Activated T-helper 1 cell treated with Interleukin-2 at 50 U/mL for 16 hours (primary cell): ENCODE measurements around the gene GAREM2.
"Not testable (repeated sequence)": the region's sequence is repeated elsewhere in the genome, so short reads cannot be mapped to it uniquely, and the experiment has no call there.

Source experiments
- DNase-seq: peaks from one replicate; pipeline ENCODE4 v3.0.0-alpha.2; 2020; ENCODE audit warnings: low read depth

GAREM2 gene

DNA sequence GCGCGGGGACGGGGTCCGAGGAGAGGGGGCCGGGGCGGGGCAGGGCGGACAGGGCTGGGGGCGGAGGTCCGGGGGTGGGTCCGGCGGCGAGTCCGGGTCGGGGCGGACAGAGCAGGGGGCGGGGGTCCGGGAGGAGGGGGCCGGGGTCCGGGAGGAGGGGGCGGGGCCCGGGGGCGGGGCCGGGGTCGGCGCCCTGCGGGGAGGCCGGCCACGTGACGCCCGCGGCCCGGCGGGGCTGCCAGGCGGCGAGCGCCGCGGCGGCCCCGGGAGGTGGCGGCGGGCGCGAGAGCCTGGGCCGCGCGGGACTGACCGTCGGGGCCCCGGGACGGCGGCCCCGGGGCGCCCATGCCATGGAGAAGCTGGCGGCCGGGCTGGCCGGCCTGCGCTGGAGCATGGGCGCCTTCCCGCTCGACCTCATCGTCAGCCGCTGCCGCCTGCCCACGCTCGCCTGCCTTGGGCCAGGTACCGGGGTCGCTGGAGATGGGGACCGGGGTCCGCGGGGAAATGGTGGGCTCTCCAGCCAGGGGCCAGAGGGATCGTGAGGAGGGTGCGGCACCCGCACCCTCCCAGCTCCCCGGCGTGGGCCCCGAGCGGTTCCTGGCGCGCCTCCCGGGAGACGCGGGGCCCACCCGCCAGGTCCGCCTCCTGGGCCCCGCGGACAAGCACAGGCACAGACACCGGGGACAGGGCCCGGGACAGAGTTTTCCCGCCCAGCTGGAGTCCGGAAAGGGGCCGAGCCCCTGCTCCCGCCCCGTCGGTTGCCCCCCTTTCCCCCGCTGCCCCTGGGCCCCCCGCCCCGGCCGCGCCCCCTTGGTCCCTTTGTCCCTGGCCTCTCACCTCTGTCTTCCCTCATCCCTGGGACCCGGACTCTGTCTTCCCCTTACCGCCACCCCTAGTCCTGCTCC is at the start of gene GAREM2:
TSS of gene GAREM2 (plus strand) at position 218 of the 905 bp plus-strand sequence. CDS start at position 351, 133 bp downstream.
- DNase-seq = no peak

DNA sequence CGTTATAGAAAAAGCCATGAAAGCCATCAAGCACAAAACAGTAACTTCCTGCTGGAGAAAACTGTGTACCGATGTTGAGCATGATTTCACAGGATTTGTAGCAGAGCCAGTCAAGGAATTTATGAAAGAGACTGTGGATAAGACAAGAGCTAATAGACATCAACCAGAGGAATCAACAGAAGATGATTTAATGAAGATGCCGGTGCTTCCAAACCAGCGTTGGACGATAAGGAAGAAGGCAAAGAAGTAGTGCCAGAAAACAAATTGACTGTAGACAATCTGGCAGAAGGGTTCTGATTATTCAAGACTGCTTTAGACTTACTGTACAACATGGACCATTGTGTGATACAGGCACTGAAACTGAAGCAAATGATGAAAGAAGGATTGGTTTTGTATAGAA is 49.5 kb upstream of the GAREM2 start:
- no peak for DNase-seq

DNA sequence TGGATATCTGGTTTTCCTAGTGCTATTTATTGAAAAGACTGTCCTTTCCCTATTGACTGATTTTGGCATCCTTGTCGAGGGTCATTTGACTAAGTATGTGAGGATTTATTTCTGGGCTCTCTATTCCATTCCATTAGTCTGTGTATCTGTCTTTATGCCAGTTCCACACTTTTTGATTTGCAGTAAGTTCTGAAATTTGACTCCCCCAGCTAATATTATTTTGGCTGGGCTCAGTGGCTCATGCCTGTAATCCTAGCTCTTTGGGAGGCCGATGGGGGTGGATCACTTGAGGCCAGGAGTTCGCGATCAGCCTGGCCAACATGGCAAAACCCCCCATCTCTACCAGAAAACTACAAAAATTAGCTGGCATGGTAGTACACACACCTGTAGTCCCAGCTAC is 46.8 kb upstream of the GAREM2 start:
- DNase-seq = no peak

DNA sequence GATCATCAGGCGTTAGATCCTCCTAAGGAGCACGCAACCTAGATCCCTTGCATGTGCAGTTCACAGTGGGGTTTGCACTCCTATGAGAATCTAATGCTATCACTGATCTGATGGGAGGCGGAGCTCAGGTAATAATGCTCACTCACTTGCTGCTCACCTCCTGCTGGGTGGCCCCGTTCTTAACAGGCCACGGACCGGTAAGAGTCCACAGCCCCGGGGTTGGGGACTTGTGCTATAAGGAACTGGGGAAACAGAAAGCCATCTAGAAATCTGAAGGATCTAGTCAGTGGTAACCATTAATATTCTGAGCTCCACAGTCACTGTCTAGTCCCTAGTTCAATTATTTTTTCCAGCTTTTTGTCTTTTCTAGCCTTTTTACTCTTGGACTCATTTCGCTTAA is 44.7 kb upstream of the GAREM2 start:
- no peak for DNase-seq

DNA sequence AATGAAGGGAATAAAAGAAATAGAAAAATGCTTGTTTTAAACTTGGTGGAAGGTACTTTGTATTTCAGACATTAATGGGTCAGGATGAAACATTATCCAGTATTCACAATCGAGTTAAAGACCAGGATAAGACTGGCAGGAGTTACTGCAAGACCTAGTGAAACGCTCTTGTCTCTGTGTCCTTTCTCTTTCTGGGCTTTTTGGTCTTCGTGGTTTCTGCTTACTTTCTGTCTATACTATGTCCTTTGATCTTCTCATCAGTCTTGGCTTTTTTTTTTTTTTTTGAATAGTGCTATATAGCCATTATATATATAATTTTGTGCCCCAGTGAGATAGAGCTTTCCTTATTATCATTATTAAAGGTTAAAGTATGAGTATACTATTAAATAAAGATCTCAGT is 42.1 kb upstream of the GAREM2 start:
- no peak for DNase-seq

DNA sequence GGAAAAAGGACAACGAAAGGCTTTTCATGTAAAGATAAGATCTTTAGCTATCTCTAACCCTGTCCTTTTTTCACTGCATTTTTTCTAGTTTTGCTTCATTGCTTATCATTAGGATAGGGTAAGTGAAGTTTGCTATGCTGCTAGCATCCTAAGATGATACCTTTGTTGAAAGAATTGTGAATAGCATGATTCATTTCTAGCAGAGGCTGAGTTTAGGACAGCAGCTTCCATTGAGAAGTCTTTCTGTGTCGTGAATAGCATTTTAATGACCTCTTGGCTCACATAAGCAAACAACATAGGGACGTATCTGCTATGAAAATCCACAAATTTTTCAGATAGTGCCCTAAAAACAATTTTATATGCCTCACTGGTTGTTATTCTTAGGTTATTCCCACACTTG is 36.4 kb upstream of the GAREM2 start:
- no peak for DNase-seq

DNA sequence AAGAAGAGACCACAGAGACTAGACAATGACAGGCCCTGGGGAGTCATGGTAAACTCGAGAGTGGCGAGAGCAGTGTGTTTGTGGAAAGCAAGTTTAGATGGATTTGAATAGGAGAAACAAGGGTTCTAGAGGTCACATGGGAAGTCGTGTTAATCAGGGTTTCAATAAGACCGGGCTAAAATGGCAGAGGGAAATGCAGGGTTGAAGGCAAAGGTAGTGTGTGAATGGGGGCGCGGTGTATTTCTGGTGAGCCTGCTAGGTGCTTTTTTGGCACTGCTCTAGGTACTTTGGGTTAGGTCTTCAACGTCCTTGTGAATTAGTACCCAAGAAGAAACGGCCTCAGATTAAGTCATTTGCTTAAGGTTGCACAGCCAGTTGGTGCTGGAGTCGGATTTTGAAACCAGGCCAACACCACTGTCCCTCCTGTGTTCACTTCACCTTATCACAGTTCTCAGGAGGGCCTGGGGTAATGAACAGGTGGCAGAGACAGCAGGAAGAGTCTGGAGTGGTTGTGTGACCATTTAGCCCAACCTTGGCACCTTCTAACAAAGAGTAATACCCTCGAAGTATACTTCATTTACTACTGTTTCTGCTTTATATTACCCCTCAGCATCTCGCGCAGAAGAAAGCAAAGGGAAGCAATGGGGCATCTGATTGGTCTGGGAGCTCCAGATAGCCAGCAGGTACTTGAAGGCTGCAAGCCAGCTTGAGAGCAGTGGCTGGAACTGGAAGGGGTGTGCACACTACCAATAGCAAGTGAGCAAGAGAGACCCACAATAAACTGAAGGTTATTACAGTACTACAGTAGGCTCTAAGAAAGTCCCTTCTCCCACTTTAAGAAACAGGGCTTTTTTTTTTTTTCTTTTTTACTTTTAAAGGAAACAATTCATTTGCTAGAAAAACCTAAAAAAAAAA is 33.4 kb upstream of the GAREM2 start:
- no peak for DNase-seq

DNA sequence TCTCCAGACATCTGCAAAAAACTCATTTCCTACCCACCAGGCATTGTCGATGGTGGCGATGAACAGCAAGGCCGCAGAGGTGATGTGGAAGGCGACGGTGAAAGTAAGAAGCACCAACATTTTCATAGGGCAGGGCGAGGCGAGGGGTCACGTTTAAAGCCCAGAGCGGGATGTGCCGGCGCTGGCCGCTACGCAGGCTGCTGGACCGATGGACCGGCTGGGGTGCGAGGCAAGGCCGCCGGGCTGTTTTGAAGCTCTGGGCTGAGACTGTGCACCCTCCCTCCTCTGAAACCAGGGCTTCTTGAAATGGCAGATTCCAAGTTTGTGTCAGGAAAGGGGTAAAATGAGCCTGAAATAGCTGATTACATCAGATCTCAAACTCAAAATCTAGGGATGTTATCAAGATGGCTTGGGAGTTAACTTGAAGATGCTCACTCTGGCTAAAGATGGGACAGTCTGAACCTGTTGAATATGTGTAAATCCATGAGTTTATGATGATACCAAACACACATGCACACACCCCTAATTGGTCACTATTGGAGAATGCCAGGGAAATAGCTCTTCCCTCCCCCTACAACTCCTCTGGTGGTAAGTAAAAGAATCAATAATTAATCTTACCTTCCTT is 31.6 kb upstream of the GAREM2 start:
- DNase-seq = no peak

DNA sequence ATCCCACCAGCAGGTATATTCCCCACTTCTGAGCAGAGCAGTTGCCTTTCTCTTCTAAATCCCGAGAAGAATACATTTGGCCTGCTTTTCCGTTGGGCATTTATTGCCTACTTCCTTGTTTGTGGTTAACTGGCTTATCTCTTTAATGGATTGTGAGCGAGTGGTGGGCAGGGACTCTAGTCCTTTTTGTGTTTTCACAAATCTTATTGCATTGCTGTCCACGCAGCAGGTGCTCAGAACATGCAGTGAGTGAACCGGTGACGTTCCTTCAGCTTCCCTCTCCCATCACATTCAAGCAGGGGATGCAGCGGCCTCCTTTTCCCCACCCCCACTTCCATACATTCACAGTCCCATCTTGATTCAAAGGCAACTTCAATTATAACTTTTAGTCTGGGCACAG is 28.9 kb upstream of the GAREM2 start:
- no peak for DNase-seq

DNA sequence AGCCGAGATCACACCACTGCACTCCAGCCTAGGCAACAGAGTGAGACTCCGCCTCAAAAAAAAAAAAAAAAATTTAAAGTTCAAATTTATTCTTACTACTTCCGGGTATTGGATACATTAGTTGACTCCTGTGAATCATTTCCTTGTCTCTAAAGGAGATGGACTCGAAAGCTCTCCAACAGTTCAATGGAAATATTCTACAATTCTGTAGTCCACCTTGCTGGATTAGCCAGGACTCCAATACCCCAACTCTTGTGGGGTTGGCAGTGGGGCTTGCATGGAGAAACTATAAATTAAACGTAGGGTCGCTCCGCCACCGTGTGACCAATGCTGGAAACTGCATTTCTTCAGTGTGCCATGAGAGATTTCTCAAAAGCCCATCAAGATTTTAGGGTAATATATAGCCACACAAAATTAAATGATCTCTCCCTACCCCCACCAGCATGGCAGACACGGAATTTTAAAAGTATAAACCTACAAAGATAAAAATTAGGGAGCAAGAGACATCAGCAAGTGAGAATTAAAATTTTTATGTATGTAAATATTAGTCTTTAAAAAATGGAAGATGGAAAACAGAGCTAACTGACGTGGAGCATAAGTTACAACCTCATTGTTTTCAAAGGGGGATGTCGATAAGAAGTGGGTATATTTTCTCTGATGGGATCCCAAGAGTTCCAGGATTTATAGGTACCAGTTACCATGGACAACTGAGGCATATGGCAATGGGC is 27.8 kb upstream of the GAREM2 start:
- DNase-seq = peak; percentile 17

DNA sequence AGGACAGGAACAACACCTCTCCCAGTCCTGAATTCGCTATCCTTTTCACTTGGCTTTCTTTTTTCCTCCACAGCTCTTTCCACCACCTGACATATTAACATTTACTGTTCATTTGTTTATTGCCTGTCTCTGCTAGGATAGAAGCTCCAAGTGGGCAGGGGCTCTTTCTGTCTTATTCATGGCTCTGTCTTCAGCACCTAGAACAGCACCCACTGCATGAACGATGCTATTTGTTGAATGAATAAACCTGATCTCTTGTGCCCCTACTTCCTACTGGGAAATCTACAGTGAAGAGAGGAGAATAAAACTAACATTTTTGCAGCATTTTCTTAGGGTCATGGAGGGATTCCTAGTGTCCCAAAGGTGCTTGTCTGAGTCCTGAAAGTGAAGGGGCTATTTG is 24.4 kb upstream of the GAREM2 start:
- no peak for DNase-seq

DNA sequence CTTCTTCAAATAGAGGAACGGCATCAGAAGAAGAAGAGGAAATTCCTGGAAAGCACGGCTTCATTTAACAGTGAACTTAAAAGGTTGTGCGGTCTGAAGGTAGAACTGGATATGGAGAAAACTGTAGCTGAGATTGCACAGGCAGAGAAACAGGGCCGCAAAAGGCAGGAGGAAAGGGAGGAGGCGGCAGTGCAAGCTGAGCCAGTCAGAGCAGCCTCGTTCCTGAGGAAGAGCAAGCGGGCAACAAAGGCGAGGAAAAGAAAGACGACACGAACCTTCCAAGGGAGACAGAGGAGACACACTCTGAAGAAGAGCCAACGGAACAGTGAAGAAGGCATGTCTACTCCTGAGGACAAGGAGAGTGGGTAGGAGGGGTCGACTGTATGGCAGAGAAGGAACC is 22.6 kb upstream of the GAREM2 start:
- DNase-seq = no peak

DNA sequence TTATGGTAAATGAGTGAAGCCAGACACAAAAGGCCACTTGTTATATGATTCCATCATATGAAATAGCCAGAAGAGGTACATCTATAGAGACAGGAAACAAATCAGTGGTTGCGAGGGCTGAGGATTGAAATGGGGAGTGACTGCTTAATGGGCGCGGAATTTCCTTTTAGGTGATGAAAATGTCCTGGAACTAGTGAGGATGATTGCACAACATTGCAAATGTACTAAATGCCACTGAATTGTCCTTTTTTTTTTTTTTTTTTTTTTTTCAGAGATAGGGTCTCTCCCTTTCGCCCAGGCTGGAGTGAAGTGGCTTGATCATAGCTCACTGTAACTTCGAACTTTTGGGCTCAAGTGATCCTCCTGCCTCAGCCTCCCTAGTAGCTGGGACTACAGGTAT is 15.3 kb upstream of the GAREM2 start:
- DNase-seq = no peak

DNA sequence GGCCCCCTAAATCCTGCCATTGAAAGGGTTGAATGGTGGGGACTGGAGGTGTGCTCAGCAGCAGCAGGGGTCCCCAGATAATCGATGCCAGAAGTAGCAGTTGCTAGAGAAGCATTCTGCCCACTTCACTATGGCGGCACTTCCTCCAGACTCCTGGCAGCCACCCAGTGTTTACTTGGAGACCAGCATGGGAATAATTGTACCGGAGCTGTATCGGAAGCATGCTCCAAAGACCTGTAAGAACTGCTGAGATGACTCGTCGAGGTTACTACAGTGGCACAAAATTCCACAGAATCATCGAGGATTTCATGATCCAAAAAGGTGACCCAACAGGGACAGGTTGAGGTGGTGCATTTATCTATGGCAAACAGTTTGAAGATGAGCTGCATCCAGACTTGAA is 11.0 kb upstream of the GAREM2 start:
- no peak for DNase-seq

DNA sequence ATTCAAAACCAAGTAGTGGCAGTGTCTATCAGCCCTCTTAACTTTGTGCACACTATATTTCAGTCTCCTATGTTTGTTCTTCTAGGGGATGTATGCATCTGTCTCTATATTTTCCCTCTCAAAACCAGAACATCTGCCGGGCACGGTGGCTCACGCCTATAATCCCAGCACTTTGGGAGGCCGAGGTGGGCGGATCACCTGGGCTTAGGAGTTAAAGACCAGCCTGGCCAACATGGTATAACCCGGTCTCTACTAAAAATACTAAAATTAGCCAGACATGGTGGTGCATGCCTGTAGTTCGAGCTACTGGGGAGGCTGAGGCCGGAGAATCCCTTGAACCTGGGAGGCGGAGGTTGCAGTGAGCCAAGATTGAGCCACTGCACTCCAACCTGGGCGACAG is 9.9 kb upstream of the GAREM2 start:
- DNase-seq = no peak

DNA sequence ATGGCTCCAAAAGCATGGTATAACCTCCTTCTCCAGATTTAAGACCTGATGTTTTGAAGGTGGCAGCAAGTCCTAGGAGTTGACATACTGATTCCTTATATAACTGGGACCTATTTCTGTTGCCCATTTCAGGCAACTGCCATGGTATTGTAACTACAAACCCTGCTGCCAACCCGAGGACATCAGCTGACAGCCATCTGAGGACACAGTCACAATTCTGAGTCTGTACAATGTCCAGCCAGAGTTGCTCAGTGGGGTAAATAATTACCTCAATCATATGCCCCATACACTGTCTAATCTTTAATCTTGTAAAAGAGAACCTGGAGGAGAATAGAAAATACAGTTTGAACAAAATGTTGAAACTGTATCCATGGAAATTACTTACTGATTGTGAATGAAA is 8.7 kb upstream of the GAREM2 start:
- no peak for DNase-seq

DNA sequence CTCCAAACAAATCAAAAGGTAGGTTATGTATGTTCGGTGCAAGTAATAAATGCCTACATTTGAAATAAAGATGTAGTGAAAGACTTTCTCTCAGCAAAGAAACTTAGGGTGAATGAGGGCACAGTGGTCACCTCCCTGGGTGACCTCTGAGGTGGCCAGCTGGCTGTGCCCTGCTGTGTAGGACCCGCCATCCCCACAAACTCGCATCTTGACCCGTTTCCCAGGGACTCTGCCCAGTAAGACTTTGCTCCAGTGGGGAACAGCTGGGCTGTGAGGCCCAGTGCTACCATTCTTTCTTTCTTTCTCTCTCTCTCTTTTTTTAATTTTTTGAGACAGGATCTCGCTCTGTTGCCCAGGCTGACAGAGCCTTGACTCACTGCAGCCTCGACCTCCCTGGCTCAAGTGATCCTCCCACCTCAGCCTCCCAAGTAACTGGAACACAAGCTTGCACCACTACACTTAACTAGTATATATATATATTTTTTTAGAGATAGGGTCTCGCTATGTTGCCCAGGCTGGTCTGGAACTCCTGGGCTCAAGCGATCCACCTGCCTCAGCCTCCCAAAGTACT is 8.2 kb upstream of the GAREM2 start:
- DNase-seq = no peak

DNA sequence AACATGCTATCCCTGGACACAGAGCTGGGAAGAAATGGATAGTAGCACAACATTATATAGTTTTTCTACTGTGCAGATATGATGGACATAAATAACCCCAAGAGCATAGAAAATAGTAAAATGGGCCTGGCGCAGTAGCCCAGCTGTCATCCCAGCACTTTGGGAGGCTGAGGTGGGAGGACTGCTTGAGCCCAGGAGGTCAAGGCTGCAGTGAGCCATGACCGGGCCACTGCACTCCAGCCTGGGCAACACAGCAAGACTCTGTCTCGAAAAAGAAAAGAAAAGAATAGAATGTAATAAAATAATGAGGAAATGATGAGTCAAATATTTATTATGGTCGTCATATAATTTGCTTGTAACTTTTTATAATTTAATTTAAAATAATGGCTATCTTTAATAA is 7.5 kb upstream of the GAREM2 start:
- DNase-seq = no peak

DNA sequence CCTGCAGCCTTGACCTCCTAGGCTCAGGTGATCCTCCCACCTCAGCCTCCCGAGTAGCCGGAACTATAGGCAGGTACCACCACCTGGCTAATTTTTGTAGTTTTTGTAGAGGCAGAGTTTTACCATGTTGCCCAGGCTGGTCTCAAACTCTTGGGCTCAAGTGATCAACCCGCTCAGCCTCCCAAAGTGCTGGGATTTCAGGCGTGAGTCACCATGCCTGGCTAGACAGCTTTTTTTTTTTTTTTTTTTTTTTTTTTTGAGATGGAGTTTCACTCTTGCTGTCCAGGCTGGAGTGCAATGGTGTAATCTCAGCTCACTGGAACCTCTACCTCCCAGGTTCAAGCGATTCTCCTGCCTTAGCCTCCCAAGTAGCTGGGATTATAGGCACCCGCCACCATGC is 6.3 kb upstream of the GAREM2 start:
- DNase-seq = not testable (repeated sequence)

DNA sequence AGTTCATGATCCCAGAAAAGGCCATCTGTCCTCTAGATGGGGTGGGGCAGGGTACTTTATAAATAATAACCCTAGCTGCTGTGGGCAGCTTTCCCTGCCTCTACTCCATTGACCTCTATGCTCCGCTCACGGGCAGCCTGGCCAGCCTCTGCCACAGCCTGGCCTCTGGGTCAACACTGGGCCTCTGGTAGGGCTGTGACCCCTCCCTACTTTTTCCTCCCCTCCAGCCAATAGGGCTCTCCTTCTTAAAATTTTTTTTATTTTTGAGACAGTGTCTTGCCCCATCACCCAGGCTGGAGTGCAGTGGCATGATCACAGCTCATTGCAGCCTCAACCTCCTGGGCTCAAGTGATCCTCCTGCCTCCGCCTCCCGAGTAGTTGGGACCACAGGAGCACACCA is 4.1 kb upstream of the GAREM2 start:
- DNase-seq = no peak

DNA sequence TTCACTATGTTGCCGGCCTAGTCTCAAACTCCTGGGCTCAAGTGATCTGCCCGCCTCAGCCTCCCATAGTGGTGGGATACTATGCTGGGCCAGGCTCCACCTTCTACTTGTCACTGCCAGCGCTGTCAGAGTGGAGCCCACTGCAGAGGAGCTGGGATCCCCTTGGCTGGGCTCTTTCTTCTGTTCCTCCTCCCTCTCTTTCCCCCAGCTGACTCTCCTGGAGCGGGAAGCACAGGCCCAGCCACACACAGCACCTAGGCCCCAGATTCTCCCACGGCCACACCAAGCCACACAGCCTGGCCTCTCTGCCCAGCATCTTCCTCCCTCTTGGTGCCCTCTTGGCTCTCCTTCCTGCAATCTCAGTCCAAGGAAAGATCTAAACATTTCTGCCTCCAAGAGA is 3.7 kb upstream of the GAREM2 start:
- no peak for DNase-seq
